ENCODE results near the gene SLC30A4.
"Not testable (repeated sequence)": the region's sequence is repeated elsewhere in the genome, so short reads cannot be mapped to it uniquely, and the experiment has no call there.

Gene SLC30A4

GRCh38 chr15:45527086-45527485 is 4.5 kb upstream of the SLC30A4 start:
- no peak for TF ChIP-seq CTCF (IDR thresholded peaks at IDR 0.05)
- no peaks in the 10 kb centered on the region for H3K36me3 Mint-ChIP-seq (ENCODE audit: low read depth)
- no peaks in the 10 kb centered on the region for H3K9me3 Mint-ChIP-seq
- peaks cover 56% of the 10 kb centered on the region for H3K27me3 Mint-ChIP-seq (ENCODE audit: low read depth, poor library complexity)
- DNase-seq: no peak
- no peak overlapping the region for H3K4me3 Mint-ChIP-seq
- peaks cover 8% of the 10 kb centered on the region for H3K4me1 Mint-ChIP-seq
- H3K27ac Mint-ChIP-seq: no peak overlapping the region

GRCh38 chr15:45523166-45523460 is 558 bp upstream of the SLC30A4 start:
- Mint-ChIP-seq H3K4me3 (peak overlapping the region; percentile 91), H3K4me1 (peaks cover 25% of the 10 kb centered on the region), H3K9me3 (no peaks in the 10 kb centered on the region), H3K36me3 (ENCODE audit: low read depth) (peaks cover 11% of the 10 kb centered on the region), H3K27ac (no peak overlapping the region), H3K27me3 (ENCODE audit: low read depth, poor library complexity) (peaks cover 78% of the 10 kb centered on the region)
- TF ChIP-seq CTCF (IDR thresholded peaks at IDR 0.05): no peak
- DNase-seq: no peak

- peak overlapping the region; percentile 53 for H3K27ac Mint-ChIP-seq
- H3K9me3 Mint-ChIP-seq: no peaks in the 10 kb centered on the region
- H3K4me3 Mint-ChIP-seq: peak overlapping the region; percentile 89
- peaks cover 76% of the 10 kb centered on the region for H3K27me3 Mint-ChIP-seq (ENCODE audit: low read depth, poor library complexity)
- H3K4me1 Mint-ChIP-seq: peaks cover 25% of the 10 kb centered on the region
- peaks cover 16% of the 10 kb centered on the region for H3K36me3 Mint-ChIP-seq (ENCODE audit: low read depth)
- TF ChIP-seq CTCF (IDR thresholded peaks at IDR 0.05): no peak
- DNase-seq: no peak
These were observed 793 bp downstream of the SLC30A4 start for GRCh38 chr15:45521596-45522327.

GRCh38 chr15:45510758-45511280 is 11.7 kb downstream of the SLC30A4 start:
- Mint-ChIP-seq H3K27me3 (ENCODE audit: low read depth, poor library complexity) (peaks cover 6% of the 10 kb centered on the region), H3K4me1 (no peaks in the 10 kb centered on the region), H3K36me3 (ENCODE audit: low read depth) (peaks cover 17% of the 10 kb centered on the region), H3K27ac (no peak overlapping the region), H3K4me3 (no peak overlapping the region), H3K9me3 (no peaks in the 10 kb centered on the region)
- TF ChIP-seq CTCF (IDR thresholded peaks at IDR 0.05): no peak
- no peak for DNase-seq

- not testable (repeated sequence) for DNase-seq; H3K9me3 Mint-ChIP-seq; H3K27ac Mint-ChIP-seq; H3K4me1 Mint-ChIP-seq; H3K4me3 Mint-ChIP-seq; H3K27me3 Mint-ChIP-seq (ENCODE audit: low read depth, poor library complexity)
- peaks cover 17% of the 10 kb centered on the region for H3K36me3 Mint-ChIP-seq (ENCODE audit: low read depth)
These were observed 15.4 kb downstream of the SLC30A4 start for GRCh38 chr15:45507143-45507542.

GRCh38 chr15:45499426-45499825 is 23.1 kb downstream of the SLC30A4 start:
- Mint-ChIP-seq H3K27me3 (ENCODE audit: low read depth, poor library complexity) (no peaks in the 10 kb centered on the region), H3K27ac (no peak overlapping the region)

More at GRCh38 chr15:45499426-45499825, 23.1 kb downstream of the SLC30A4 start:
- Mint-ChIP-seq H3K9me3 (no peaks in the 10 kb centered on the region), H3K4me3 (no peak overlapping the region), H3K36me3 (ENCODE audit: low read depth) (peaks cover 3% of the 10 kb centered on the region), H3K4me1 (no peaks in the 10 kb centered on the region)
- DNase-seq: no peak
- no peak for TF ChIP-seq CTCF (IDR thresholded peaks at IDR 0.05)

All from nephron progenitor cell (in vitro differentiated cells).